WTC11 (cell line): ENCODE measurements around the gene SEPSECS.

ENCODE experiments used
- CREM ChIP-seq: sonication (generic); formaldehyde crosslinking; IDR thresholded peaks from 2 replicates; pipeline ENCODE4 v1.8.1; 2022; ENCODE audit warnings: mild to moderate bottlenecking, missing genetic modification reagents, moderate library complexity
- CTCF ChIP-seq: fragments of 200-600 bp; IDR thresholded peaks from 2 replicates; pipeline ENCODE4 v1.8.0; 2022; ENCODE audit warnings: antibody characterized with exemption
- E2F4 ChIP-seq: sonication (generic); formaldehyde crosslinking; IDR thresholded peaks from 2 replicates; pipeline ENCODE4 v1.8.1; 2022; ENCODE audit warnings: low read depth, mild to moderate bottlenecking, moderate library complexity, missing genetic modification reagents, borderline replicate concordance
- ELF4 ChIP-seq: sonication (generic); formaldehyde crosslinking; IDR thresholded peaks from 2 replicates; pipeline ENCODE4 v1.8.1; 2022; ENCODE audit warnings: low read depth, mild to moderate bottlenecking, moderate library complexity, missing genetic modification reagents
- GTF2I ChIP-seq: fragments of 250-450 bp; sonication (Bioruptor Pico); conservative IDR thresholded peaks from 2 replicates; pipeline ENCODE4 v1.4.0; 2021; ENCODE audit warnings: mild to moderate bottlenecking
- JUN ChIP-seq: sonication (generic); formaldehyde crosslinking; IDR thresholded peaks from 2 replicates; pipeline ENCODE4 v1.8.0; 2023; ENCODE audit warnings: mild to moderate bottlenecking, missing genetic modification reagents
- KAT7 ChIP-seq: sonication (generic); formaldehyde crosslinking; IDR thresholded peaks from 2 replicates; pipeline ENCODE4 v1.8.1; 2023; ENCODE audit warnings: missing genetic modification reagents, mild to moderate bottlenecking, borderline replicate concordance
- MLX ChIP-seq: sonication (generic); formaldehyde crosslinking; IDR thresholded peaks from 2 replicates; pipeline ENCODE4 v1.8.1; 2023; ENCODE audit warnings: mild to moderate bottlenecking, missing genetic modification reagents, moderate library complexity
- NR2C2 ChIP-seq: sonication (generic); formaldehyde crosslinking; IDR thresholded peaks from 2 replicates; pipeline ENCODE4 v1.8.0; 2022; ENCODE audit warnings: mild to moderate bottlenecking, missing genetic modification reagents
- OVOL2 ChIP-seq: fragments of 250-450 bp; sonication (Bioruptor Pico); IDR thresholded peaks from 2 replicates; pipeline ENCODE4 v1.9.0; 2021; ENCODE audit warnings: mild to moderate bottlenecking, borderline replicate concordance
- SP1 ChIP-seq: sonication (generic); formaldehyde crosslinking; conservative IDR thresholded peaks from 2 replicates; pipeline ENCODE4 v1.8.1; 2022; ENCODE audit warnings: missing genetic modification reagents
- TF ChIP-seq, protein P1 (sequence below): sonication (generic); formaldehyde crosslinking; IDR thresholded peaks from 2 replicates; pipeline ENCODE4 v1.8.1; 2023; ENCODE audit warnings: mild to moderate bottlenecking, missing genetic modification reagents, moderate library complexity
- TF ChIP-seq, protein P2 (sequence below): sonication (generic); formaldehyde crosslinking; conservative IDR thresholded peaks from 2 replicates; pipeline ENCODE4 v1.8.1; 2022; ENCODE audit warnings: mild to moderate bottlenecking, missing genetic modification reagents
- TF ChIP-seq, protein P3 (sequence below): sonication (generic); formaldehyde crosslinking; IDR thresholded peaks from 2 replicates; pipeline ENCODE4 v1.8.0; 2023; ENCODE audit warnings: missing genetic modification reagents, mild to moderate bottlenecking, borderline replicate concordance

- TF ChIP-seq KAT7 (CRISPR knock-in tag): no peak
- TF ChIP-seq CTCF: no peak
- TF ChIP-seq MLX (CRISPR knock-in tag): no peak
- no peak for TF ChIP-seq GTF2I
- TF ChIP-seq, protein P1, sequence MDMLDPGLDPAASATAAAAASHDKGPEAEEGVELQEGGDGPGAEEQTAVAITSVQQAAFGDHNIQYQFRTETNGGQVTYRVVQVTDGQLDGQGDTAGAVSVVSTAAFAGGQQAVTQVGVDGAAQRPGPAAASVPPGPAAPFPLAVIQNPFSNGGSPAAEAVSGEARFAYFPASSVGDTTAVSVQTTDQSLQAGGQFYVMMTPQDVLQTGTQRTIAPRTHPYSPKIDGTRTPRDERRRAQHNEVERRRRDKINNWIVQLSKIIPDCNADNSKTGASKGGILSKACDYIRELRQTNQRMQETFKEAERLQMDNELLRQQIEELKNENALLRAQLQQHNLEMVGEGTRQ (CRISPR knock-in tag): no peak
- TF ChIP-seq CREM (CRISPR knock-in tag): no peak
- no peak for TF ChIP-seq E2F4 (CRISPR knock-in tag)
- no peak for TF ChIP-seq SP1 (CRISPR knock-in tag)
- TF ChIP-seq JUN (CRISPR knock-in tag): no peak
- TF ChIP-seq, protein P2, sequence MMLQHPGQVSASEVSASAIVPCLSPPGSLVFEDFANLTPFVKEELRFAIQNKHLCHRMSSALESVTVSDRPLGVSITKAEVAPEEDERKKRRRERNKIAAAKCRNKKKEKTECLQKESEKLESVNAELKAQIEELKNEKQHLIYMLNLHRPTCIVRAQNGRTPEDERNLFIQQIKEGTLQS (CRISPR knock-in tag): no peak
- TF ChIP-seq, protein P3, sequence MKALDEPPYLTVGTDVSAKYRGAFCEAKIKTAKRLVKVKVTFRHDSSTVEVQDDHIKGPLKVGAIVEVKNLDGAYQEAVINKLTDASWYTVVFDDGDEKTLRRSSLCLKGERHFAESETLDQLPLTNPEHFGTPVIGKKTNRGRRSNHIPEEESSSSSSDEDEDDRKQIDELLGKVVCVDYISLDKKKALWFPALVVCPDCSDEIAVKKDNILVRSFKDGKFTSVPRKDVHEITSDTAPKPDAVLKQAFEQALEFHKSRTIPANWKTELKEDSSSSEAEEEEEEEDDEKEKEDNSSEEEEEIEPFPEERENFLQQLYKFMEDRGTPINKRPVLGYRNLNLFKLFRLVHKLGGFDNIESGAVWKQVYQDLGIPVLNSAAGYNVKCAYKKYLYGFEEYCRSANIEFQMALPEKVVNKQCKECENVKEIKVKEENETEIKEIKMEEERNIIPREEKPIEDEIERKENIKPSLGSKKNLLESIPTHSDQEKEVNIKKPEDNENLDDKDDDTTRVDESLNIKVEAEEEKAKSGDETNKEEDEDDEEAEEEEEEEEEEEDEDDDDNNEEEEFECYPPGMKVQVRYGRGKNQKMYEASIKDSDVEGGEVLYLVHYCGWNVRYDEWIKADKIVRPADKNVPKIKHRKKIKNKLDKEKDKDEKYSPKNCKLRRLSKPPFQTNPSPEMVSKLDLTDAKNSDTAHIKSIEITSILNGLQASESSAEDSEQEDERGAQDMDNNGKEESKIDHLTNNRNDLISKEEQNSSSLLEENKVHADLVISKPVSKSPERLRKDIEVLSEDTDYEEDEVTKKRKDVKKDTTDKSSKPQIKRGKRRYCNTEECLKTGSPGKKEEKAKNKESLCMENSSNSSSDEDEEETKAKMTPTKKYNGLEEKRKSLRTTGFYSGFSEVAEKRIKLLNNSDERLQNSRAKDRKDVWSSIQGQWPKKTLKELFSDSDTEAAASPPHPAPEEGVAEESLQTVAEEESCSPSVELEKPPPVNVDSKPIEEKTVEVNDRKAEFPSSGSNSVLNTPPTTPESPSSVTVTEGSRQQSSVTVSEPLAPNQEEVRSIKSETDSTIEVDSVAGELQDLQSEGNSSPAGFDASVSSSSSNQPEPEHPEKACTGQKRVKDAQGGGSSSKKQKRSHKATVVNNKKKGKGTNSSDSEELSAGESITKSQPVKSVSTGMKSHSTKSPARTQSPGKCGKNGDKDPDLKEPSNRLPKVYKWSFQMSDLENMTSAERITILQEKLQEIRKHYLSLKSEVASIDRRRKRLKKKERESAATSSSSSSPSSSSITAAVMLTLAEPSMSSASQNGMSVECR (CRISPR knock-in tag): no peak
- TF ChIP-seq NR2C2 (CRISPR knock-in tag): no peak
- no peak for TF ChIP-seq ELF4 (CRISPR knock-in tag)
- no peak for TF ChIP-seq OVOL2 (CRISPR knock-in tag)
Observed at GRCh38 chr4:25177147-25177546, 16.9 kb upstream of the SEPSECS start.
